ENCODE results near the gene CTSC.

DNA sequence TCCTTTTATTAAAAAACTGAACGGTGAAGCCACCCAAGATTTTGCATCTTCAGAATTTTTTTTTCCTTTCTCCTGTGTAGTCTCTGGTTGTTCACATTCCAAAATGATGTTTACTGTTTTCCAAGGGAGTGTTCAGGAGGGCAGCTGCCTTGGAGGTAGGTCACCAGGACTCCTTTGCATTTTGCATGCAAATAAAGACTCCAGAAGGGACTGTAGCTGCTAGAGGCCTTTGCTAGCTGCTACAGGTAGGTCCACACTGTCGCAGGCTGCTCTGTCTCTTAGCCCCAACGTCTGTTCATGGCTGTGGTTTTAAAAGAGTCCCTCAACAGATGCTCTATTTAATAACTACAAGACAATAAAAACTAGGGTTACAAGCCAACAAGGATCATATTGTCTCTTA lies 11.4 kb downstream of the CTSC start:
- TF ChIP-seq, protein P1, sequence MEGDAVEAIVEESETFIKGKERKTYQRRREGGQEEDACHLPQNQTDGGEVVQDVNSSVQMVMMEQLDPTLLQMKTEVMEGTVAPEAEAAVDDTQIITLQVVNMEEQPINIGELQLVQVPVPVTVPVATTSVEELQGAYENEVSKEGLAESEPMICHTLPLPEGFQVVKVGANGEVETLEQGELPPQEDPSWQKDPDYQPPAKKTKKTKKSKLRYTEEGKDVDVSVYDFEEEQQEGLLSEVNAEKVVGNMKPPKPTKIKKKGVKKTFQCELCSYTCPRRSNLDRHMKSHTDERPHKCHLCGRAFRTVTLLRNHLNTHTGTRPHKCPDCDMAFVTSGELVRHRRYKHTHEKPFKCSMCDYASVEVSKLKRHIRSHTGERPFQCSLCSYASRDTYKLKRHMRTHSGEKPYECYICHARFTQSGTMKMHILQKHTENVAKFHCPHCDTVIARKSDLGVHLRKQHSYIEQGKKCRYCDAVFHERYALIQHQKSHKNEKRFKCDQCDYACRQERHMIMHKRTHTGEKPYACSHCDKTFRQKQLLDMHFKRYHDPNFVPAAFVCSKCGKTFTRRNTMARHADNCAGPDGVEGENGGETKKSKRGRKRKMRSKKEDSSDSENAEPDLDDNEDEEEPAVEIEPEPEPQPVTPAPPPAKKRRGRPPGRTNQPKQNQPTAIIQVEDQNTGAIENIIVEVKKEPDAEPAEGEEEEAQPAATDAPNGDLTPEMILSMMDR (IDR thresholded peaks at IDR 0.05) = no peak
- TF ChIP-seq POLR2A (IDR thresholded peaks at IDR 0.05) = no peak
- no peak for TF ChIP-seq EP300 (IDR thresholded peaks at IDR 0.05)
